ENCODE measurements around the gene GSTT2. TPM values are rescaled to one million over a fixed set of nuclear protein-coding genes. Genes with fewer than 3 reads are reported as not detected.
A peak's percentile ranks its signal among the peaks of the same experiment; 100 is the strongest.
"Not testable (repeated sequence)": the region's sequence is repeated elsewhere in the genome, so short reads cannot be mapped to it uniquely, and the experiment has no call there.

Gene GSTT2
- total and polyA plus RNA-seq, 7 donors, result 0.12 to 0.89 (median 0.29) TPM; not detected in 3

GRCh38 chr22:23984430-23984829 lies 4.5 kb downstream of the GSTT2 start:
- Histone ChIP-seq H3K9me3 (no peaks in the 10 kb centered on the region), H3K27me3 (ENCODE audit: insufficient read depth in 3 of 3, low read length in 2 of 3) (no peaks in the 10 kb centered on the region), H3K4me1 (no peaks in the 10 kb centered on the region), H3K36me3 (ENCODE audit: insufficient read depth in 1 of 2, low read depth in 1 of 2) (no peaks in the 10 kb centered on the region), H3K27ac (no peak overlapping the region), H3K4me3 (no peak overlapping the region)
- peak; percentile 80 for TF ChIP-seq CTCF (IDR thresholded peaks at IDR 0.05)
- DNase-seq (peak in 1 of 2 donors; percentile 42), ATAC-seq (peak; percentile 52 to 79 (median 69))
- intact Hi-C loops (cut with DNase I), result loop anchor here in 1 of 2 donors (10.0 kb wide), 1 partner anchor 190 kb away; no protein-coding TSS in a partner anchor
- WGBS, 3 donors, result 41% methylated on average over 6 of the region's 6 CpGs; no CpG with 5 or more reads in 1 of the 3 donors

GRCh38 chr22:23986089-23986488 lies 6.2 kb downstream of the GSTT2 start:
- intact Hi-C loops (cut with DNase I), result loop anchor here (5.0 to 10.0 kb wide), 2 partner anchors 189 to 191 kb away; no protein-coding TSS in a partner anchor
- WGBS, 3 donors, result 85 to 90% methylated on average over 8 of the region's 8 CpGs; no CpG with 5 or more reads in 1 of the 3 donors
- not testable (repeated sequence) for H3K4me3 ChIP-seq; H3K9me3 ChIP-seq; H3K36me3 ChIP-seq (ENCODE audit: insufficient read depth in 1 of 2, low read depth in 1 of 2); H3K27me3 ChIP-seq (ENCODE audit: insufficient read depth in 3 of 3, low read length in 2 of 3); DNase-seq; ATAC-seq; H3K4me1 ChIP-seq; H3K27ac ChIP-seq

GRCh38 chr22:23986538-23987178 lies 6.7 kb downstream of the GSTT2 start:
- DNase-seq; H3K9me3 ChIP-seq; ATAC-seq; H3K27ac ChIP-seq; H3K27me3 ChIP-seq (ENCODE audit: insufficient read depth in 3 of 3, low read length in 2 of 3); H3K36me3 ChIP-seq (ENCODE audit: insufficient read depth in 1 of 2, low read depth in 1 of 2); H3K4me3 ChIP-seq; H3K4me1 ChIP-seq: not testable (repeated sequence)
- WGBS, 3 donors, result 74 to 94% methylated on average over 4 of the region's 4 CpGs; no CpG with 5 or more reads in 1 of the 3 donors
- intact Hi-C loops (cut with DNase I), result loop anchor here (5.0 to 10.0 kb wide), 2 partner anchors 188 to 191 kb away; no protein-coding TSS in a partner anchor

- not testable (repeated sequence) for H3K9me3 ChIP-seq; H3K4me1 ChIP-seq; H3K4me3 ChIP-seq; H3K27ac ChIP-seq; ATAC-seq; H3K36me3 ChIP-seq (ENCODE audit: insufficient read depth in 1 of 2, low read depth in 1 of 2); H3K27me3 ChIP-seq (ENCODE audit: insufficient read depth in 3 of 3, low read length in 2 of 3); DNase-seq
- intact Hi-C loops (cut with DNase I), result loop anchor here (5.0 to 10.0 kb wide), 2 partner anchors 185 to 188 kb away; no protein-coding TSS in a partner anchor
- WGBS, 3 donors, result 64 to 93% (median 65%) methylated on average over 1 to 2 of the region's 3 CpGs
Measured at GRCh38 chr22:23989583-23990244, 9.8 kb downstream of the GSTT2 start.

- H3K36me3 ChIP-seq (ENCODE audit: insufficient read depth in 1 of 2, low read depth in 1 of 2); DNase-seq; H3K9me3 ChIP-seq; ATAC-seq; H3K27ac ChIP-seq; intact Hi-C loops (cut with DNase I); H3K4me3 ChIP-seq; H3K4me1 ChIP-seq; H3K27me3 ChIP-seq (ENCODE audit: insufficient read depth in 3 of 3, low read length in 2 of 3): not testable (repeated sequence)
- 69 to 79% (median 77%) methylated on average over 2 of the region's 2 CpGs for WGBS, 3 donors
Measured at GRCh38 chr22:23993080-23993479, 13.1 kb downstream of the GSTT2 start.

GRCh38 chr22:23993581-23994177 lies 13.7 kb downstream of the GSTT2 start:
- DNase-seq; ATAC-seq; H3K27ac ChIP-seq; H3K4me3 ChIP-seq; H3K9me3 ChIP-seq; H3K27me3 ChIP-seq (ENCODE audit: insufficient read depth in 3 of 3, low read length in 2 of 3); intact Hi-C loops (cut with DNase I); H3K36me3 ChIP-seq (ENCODE audit: insufficient read depth in 1 of 2, low read depth in 1 of 2); H3K4me1 ChIP-seq: not testable (repeated sequence)
- WGBS, 3 donors, result 46 to 84% (median 68%) methylated on average over 4 of the region's 4 CpGs

- no peaks in the 10 kb centered on the region for H3K36me3 ChIP-seq (ENCODE audit: insufficient read depth in 1 of 2, low read depth in 1 of 2)
- ATAC-seq, result no peak
Measured at GRCh38 chr22:23997092-23997491, 17.2 kb downstream of the GSTT2 start.

GRCh38 chr22:23999779-24000178 lies 19.8 kb downstream of the GSTT2 start:
- H3K36me3 ChIP-seq (ENCODE audit: insufficient read depth in 1 of 2, low read depth in 1 of 2); ATAC-seq; H3K9me3 ChIP-seq; H3K4me3 ChIP-seq; H3K4me1 ChIP-seq; DNase-seq; H3K27ac ChIP-seq; H3K27me3 ChIP-seq (ENCODE audit: insufficient read depth in 3 of 3, low read length in 2 of 3): not testable (repeated sequence)
- intact Hi-C loops (cut with DNase I), result loop anchor here in 1 of 2 donors (5.0 kb wide), 1 partner anchor 158 kb away; no protein-coding TSS in a partner anchor
- WGBS, 3 donors, result 82 to 83% (median 83%) methylated on average over 7 of the region's 7 CpGs

More at GRCh38 chr22:23997092-23997491, 17.2 kb downstream of the GSTT2 start:
- Histone ChIP-seq H3K9me3 (no peaks in the 10 kb centered on the region), H3K4me3 (no peak overlapping the region), H3K4me1 (no peaks in the 10 kb centered on the region), H3K27ac (no peak overlapping the region), H3K27me3 (ENCODE audit: insufficient read depth in 3 of 3, low read length in 2 of 3) (no peaks in the 10 kb centered on the region)
- no peak for TF ChIP-seq CTCF (IDR thresholded peaks at IDR 0.05)
- 92 to 95% (median 93%) methylated on average over 3 of the region's 3 CpGs for WGBS, 3 donors
- no peak for DNase-seq
- intact Hi-C loops (cut with DNase I), result no loop called here

All from psoas muscle (tissue), 8 donors.